CD4-positive, CD25-positive, alpha-beta regulatory T cell (primary cell): ENCODE results near the gene DDX49. TPM values are rescaled to one million over a fixed set of nuclear protein-coding genes. Genes with fewer than 3 reads are reported as not detected.

Experiments
- ATAC-seq, 2 donors: fragments of 150-1000 bp; cut with Tn5 transposase; one replicate each; pipeline ENCODE4 v1.10.0; 2021; ENCODE audit warnings: low read depth in 2 of 2, moderate number of reproducible peaks in 2 of 2, moderate library complexity in 1 of 2
- DNase-seq, 3 donors: peaks; one replicate each; pipeline versions ENCODE4 v3.0.0 to v3.0.0-alpha.2; 2012 to 2022; ENCODE audit warnings: mixed read lengths in 1 of 3
- H3K27ac ChIP-seq: one replicate; pipeline ENCODE4 v1.7.0; 2013; ENCODE audit warnings: mild to moderate bottlenecking, low read length; ENCODE audit not compliant: insufficient read depth, poor library complexity, severe bottlenecking
- H3K27me3 ChIP-seq: one replicate; pipeline ENCODE4 v1.7.0; 2013; ENCODE audit warnings: low read length; ENCODE audit not compliant: control insufficient read depth, insufficient read depth
- H3K36me3 ChIP-seq: one replicate; pipeline ENCODE4 v1.7.0; 2013; ENCODE audit warnings: mild to moderate bottlenecking, low read length, moderate library complexity; ENCODE audit not compliant: control insufficient read depth, insufficient read depth
- H3K4me1 ChIP-seq: 2 replicates; pipeline ENCODE4 v1.7.0; 2013; ENCODE audit warnings: mild to moderate bottlenecking, low read length; ENCODE audit not compliant: insufficient read depth, control insufficient read depth, poor library complexity, severe bottlenecking
- H3K4me3 ChIP-seq: one replicate; pipeline ENCODE4 v1.7.0; 2013; ENCODE audit warnings: low read depth, mild to moderate bottlenecking, low read length, moderate library complexity
- H3K9me3 ChIP-seq, 2 experiments: 1 replicate in 1 of 2; 2 replicates in 1 of 2; pipeline ENCODE4 v1.7.0; 2013; ENCODE audit warnings: low read length in 2 of 2, mild to moderate bottlenecking in 1 of 2, moderate library complexity in 1 of 2; ENCODE audit not compliant: control insufficient read depth in 2 of 2
- H3K27ac Mint-ChIP-seq, 3 donors: one replicate each; pipeline ENCODE4 v1.8.0; 2020 to 2022; ENCODE audit warnings: mild to moderate bottlenecking in 3 of 3, mixed read lengths in 3 of 3, moderate library complexity in 2 of 3
- H3K27me3 Mint-ChIP-seq: one replicate; pipeline ENCODE4 v1.8.0; 2022; ENCODE audit warnings: mild to moderate bottlenecking, mixed read lengths
- H3K36me3 Mint-ChIP-seq: one replicate; pipeline ENCODE4 v1.8.0; 2020; ENCODE audit warnings: mixed read lengths
- H3K4me1 Mint-ChIP-seq, 4 donors: one replicate each; pipeline ENCODE4 v1.8.0; 2020 to 2022; ENCODE audit warnings: mixed read lengths in 4 of 4, mild to moderate bottlenecking in 1 of 4
- H3K4me3 Mint-ChIP-seq, 4 donors: one replicate each; pipeline ENCODE4 v1.8.0; 2020 to 2022; ENCODE audit warnings: mild to moderate bottlenecking in 4 of 4, mixed read lengths in 4 of 4, moderate library complexity in 3 of 4
- H3K9me3 Mint-ChIP-seq, 7 donors: one replicate each; pipeline ENCODE4 v1.8.0; 2020 to 2022; ENCODE audit warnings: mixed read lengths in 7 of 7, mild to moderate bottlenecking in 3 of 7, moderate library complexity in 2 of 7
- polyA plus RNA-seq, 4 donors: library from polyadenylated mRNA; unstranded; fragments of 300-500 nt; fragmentation: Illumina TruSeq; gene quantifications; one replicate each; pipeline ENCODE4 v1.2.3, GENCODE V29; 2021
- total RNA-seq: library from RNA; stranded (reverse); gene quantifications from one replicate; pipeline ENCODE4 v1.2.3, GENCODE V29; 2022

Gene DDX49
- total RNA-seq (48.0 TPM), polyA plus RNA-seq (10 to 100 TPM; 21.6 to 30.9 (median 26.4) TPM)

GRCh38 chr19:18919086-18919899 is at the start of gene DDX49, which contains the start of gene COPE:
Gene DDX49 (plus strand): TSS chr19:18919715. CDS start chr19:18919742, 27 bp downstream.
Gene COPE (minus strand): TSS chr19:18919387. CDS start chr19:18919348, 39 bp downstream.
- peaks cover 31% of the 10 kb centered on the region for H3K4me1 ChIP-seq
- ATAC-seq (peak; percentile 95 to 97), DNase-seq (peak; percentile 98 to 100 (median 99))
- Mint-ChIP-seq H3K4me3 (peak within 1 kb of the TSS; percentile 76 to 90 (median 83)), H3K27ac (peak within 1 kb of the TSS; percentile 83 to 98 (median 93)), H3K27me3 (no peaks in the 10 kb centered on the region), H3K9me3 (no peaks in the 10 kb centered on the region), H3K36me3 (peaks cover 15% of the 10 kb centered on the region), H3K4me1 (peaks cover 0 to 57% (median 16%) of the 10 kb centered on the region in 4 donors)
- H3K9me3 ChIP-seq, result no peaks in the 10 kb centered on the region
- peaks cover 31% of the 10 kb centered on the region for H3K36me3 ChIP-seq
- peak within 1 kb of the TSS; percentile 94 for H3K27ac ChIP-seq
- H3K27me3 ChIP-seq, result no peaks in the 10 kb centered on the region
- H3K4me3 ChIP-seq, result peak within 1 kb of the TSS; percentile 97

GRCh38 chr19:18869781-18870530 is 49.6 kb upstream of the DDX49 start:
- Mint-ChIP-seq H3K27me3 (peaks cover 25% of the 10 kb centered on the region), H3K36me3 (peaks cover 3% of the 10 kb centered on the region), H3K9me3 (no peaks in the 10 kb centered on the region), H3K4me3 (no peak overlapping the region), H3K27ac (no peak overlapping the region), H3K4me1 (peaks cover 4 to 17% (median 9%) of the 10 kb centered on the region in 4 donors)
- DNase-seq, result no peak
- Histone ChIP-seq H3K27ac (no peak overlapping the region), H3K9me3 (no peaks in the 10 kb centered on the region), H3K36me3 (peaks cover 27% of the 10 kb centered on the region), H3K4me1 (peaks cover 9% of the 10 kb centered on the region), H3K27me3 (no peaks in the 10 kb centered on the region), H3K4me3 (no peak overlapping the region)
- no peak for ATAC-seq

- H3K27ac ChIP-seq, result no peak overlapping the region
- H3K9me3 ChIP-seq, result no peaks in the 10 kb centered on the region
- peaks cover 3% of the 10 kb centered on the region for H3K36me3 Mint-ChIP-seq
- no peaks in the 10 kb centered on the region for H3K27me3 ChIP-seq
- no peak overlapping the region for H3K4me3 ChIP-seq
- H3K4me1 Mint-ChIP-seq, result peaks cover 4 to 17% (median 9%) of the 10 kb centered on the region in 4 donors
- peak overlapping the region in 1 of 3 donors; percentile 97 for H3K27ac Mint-ChIP-seq
- DNase-seq (no peak), ATAC-seq (no peak)
- peaks cover 25% of the 10 kb centered on the region for H3K27me3 Mint-ChIP-seq
- no peaks in the 10 kb centered on the region for H3K9me3 Mint-ChIP-seq
- H3K4me1 ChIP-seq, result peaks cover 9% of the 10 kb centered on the region
- H3K36me3 ChIP-seq, result peaks cover 21% of the 10 kb centered on the region
- H3K4me3 Mint-ChIP-seq, result peak overlapping the region in 1 of 4 donors; percentile 56
Measured at GRCh38 chr19:18870531-18871172, 48.9 kb upstream of the DDX49 start.

GRCh38 chr19:18871543-18871942 is 48.0 kb upstream of the DDX49 start:
- Histone ChIP-seq H3K4me1 (peaks cover 9% of the 10 kb centered on the region), H3K27ac (no peak overlapping the region), H3K27me3 (no peaks in the 10 kb centered on the region), H3K9me3 (no peaks in the 10 kb centered on the region), H3K4me3 (no peak overlapping the region), H3K36me3 (peaks cover 15% of the 10 kb centered on the region)
- Mint-ChIP-seq H3K4me3 (no peak overlapping the region), H3K36me3 (peaks cover 3% of the 10 kb centered on the region), H3K27me3 (peaks cover 25% of the 10 kb centered on the region), H3K27ac (peak overlapping the region in 1 of 3 donors; percentile 57), H3K9me3 (no peaks in the 10 kb centered on the region), H3K4me1 (peaks cover 4 to 17% (median 9%) of the 10 kb centered on the region in 4 donors)
- no peak for ATAC-seq
- no peak for DNase-seq

GRCh38 chr19:18875726-18876125 is 43.8 kb upstream of the DDX49 start:
- H3K36me3 Mint-ChIP-seq, result peaks cover 3% of the 10 kb centered on the region
- H3K4me3 ChIP-seq, result no peak overlapping the region
- no peaks in the 10 kb centered on the region for H3K4me1 ChIP-seq
- no peaks in the 10 kb centered on the region for H3K9me3 ChIP-seq
- H3K4me3 Mint-ChIP-seq, result no peak overlapping the region
- H3K27me3 ChIP-seq, result no peaks in the 10 kb centered on the region
- H3K36me3 ChIP-seq, result no peaks in the 10 kb centered on the region
- H3K9me3 Mint-ChIP-seq, result no peaks in the 10 kb centered on the region
- no peak overlapping the region for H3K27ac ChIP-seq
- peaks cover 4 to 13% (median 7%) of the 10 kb centered on the region in 4 donors for H3K4me1 Mint-ChIP-seq
- H3K27me3 Mint-ChIP-seq, result peaks cover 19% of the 10 kb centered on the region
- ATAC-seq, result no peak
- H3K27ac Mint-ChIP-seq, result no peak overlapping the region
- DNase-seq, result no peak

GRCh38 chr19:18876865-18877264 is 42.6 kb upstream of the DDX49 start:
- Histone ChIP-seq H3K27me3 (no peaks in the 10 kb centered on the region), H3K36me3 (no peaks in the 10 kb centered on the region), H3K4me3 (no peak overlapping the region), H3K27ac (no peak overlapping the region), H3K9me3 (no peaks in the 10 kb centered on the region), H3K4me1 (no peaks in the 10 kb centered on the region)
- Mint-ChIP-seq H3K27me3 (peaks cover 8% of the 10 kb centered on the region), H3K4me1 (peaks cover 0 to 2% (median under 1%) of the 10 kb centered on the region in 4 donors), H3K4me3 (no peak overlapping the region), H3K36me3 (peaks cover 3% of the 10 kb centered on the region), H3K9me3 (no peaks in the 10 kb centered on the region), H3K27ac (no peak overlapping the region)
- ATAC-seq, result no peak
- no peak for DNase-seq

GRCh38 chr19:18878058-18878797 is 41.3 kb upstream of the DDX49 start:
- no peaks in the 10 kb centered on the region for H3K4me1 ChIP-seq
- no peaks in the 10 kb centered on the region for H3K9me3 ChIP-seq
- H3K4me1 Mint-ChIP-seq, result no peaks in the 10 kb centered on the region
- no peaks in the 10 kb centered on the region for H3K9me3 Mint-ChIP-seq
- no peak overlapping the region for H3K27ac ChIP-seq
- peaks cover 3% of the 10 kb centered on the region for H3K36me3 Mint-ChIP-seq
- DNase-seq (no peak), ATAC-seq (no peak)
- H3K27me3 ChIP-seq, result no peaks in the 10 kb centered on the region
- no peak overlapping the region for H3K4me3 Mint-ChIP-seq
- no peaks in the 10 kb centered on the region for H3K36me3 ChIP-seq
- H3K4me3 ChIP-seq, result no peak overlapping the region
- H3K27ac Mint-ChIP-seq, result peak overlapping the region in 1 of 3 donors; percentile 38
- peaks cover 5% of the 10 kb centered on the region for H3K27me3 Mint-ChIP-seq
